H9 (cell line): ENCODE results near the gene SMAP1. TPM values are rescaled to one million over a fixed set of nuclear protein-coding genes. Genes with fewer than 3 reads are reported as not detected.

Experiments used
- DNase-seq: peaks from one replicate; pipeline ENCODE4 v3.0.0-alpha.2; 2017
- H2AFZ ChIP-seq: one replicate; pipeline ENCODE4 v1.6.1; 2013; ENCODE audit warnings: mild to moderate bottlenecking, low read length, control low read depth, moderate library complexity
- H2AK5ac ChIP-seq: 2 replicates; pipeline ENCODE4 v1.6.1; 2013; ENCODE audit warnings: low read length, control low read depth, mixed read lengths; ENCODE audit not compliant: insufficient read length
- H2BK120ac ChIP-seq: one replicate; pipeline ENCODE4 v1.6.1; 2013; ENCODE audit warnings: low read depth, mild to moderate bottlenecking, low read length, control low read depth, inconsistent platforms; ENCODE audit not compliant: poor library complexity, severe bottlenecking
- H2BK12ac ChIP-seq: 2 replicates; pipeline ENCODE4 v1.6.1; 2013; ENCODE audit warnings: low read length, control low read depth, mixed read lengths, low read depth; ENCODE audit not compliant: insufficient read length
- H2BK15ac ChIP-seq: 2 replicates; pipeline ENCODE4 v1.6.1; 2013; ENCODE audit warnings: low read depth, low read length, control low read depth
- H2BK20ac ChIP-seq: one replicate; pipeline ENCODE4 v1.6.1; 2013; ENCODE audit warnings: low read depth, mild to moderate bottlenecking, low read length, control low read depth, inconsistent platforms; ENCODE audit not compliant: poor library complexity, severe bottlenecking
- H2BK5ac ChIP-seq: 2 replicates; pipeline ENCODE4 v1.6.1; 2013; ENCODE audit warnings: low read length, control low read depth, mixed read lengths; ENCODE audit not compliant: insufficient read length
- H3K14ac ChIP-seq: 2 replicates; pipeline ENCODE4 v1.6.1; 2013; ENCODE audit warnings: low read length, control low read depth; ENCODE audit not compliant: insufficient read depth
- H3K18ac ChIP-seq: 2 replicates; pipeline ENCODE4 v1.6.1; 2013; ENCODE audit warnings: low read depth, mild to moderate bottlenecking, mixed read lengths, low read length, control low read depth; ENCODE audit not compliant: insufficient read length
- H3K23ac ChIP-seq: 2 replicates; pipeline ENCODE4 v1.6.1; 2013; ENCODE audit warnings: low read length, control low read depth, mixed read lengths, low read depth; ENCODE audit not compliant: insufficient read length
- H3K23me2 ChIP-seq: 2 replicates; pipeline ENCODE4 v1.6.1; 2013; ENCODE audit warnings: low read depth, mild to moderate bottlenecking, mixed read lengths, low read length, control low read depth; ENCODE audit not compliant: insufficient read length, poor library complexity, severe bottlenecking
- H3K27ac ChIP-seq: 2 replicates; pipeline ENCODE4 v1.5.1; 2013; ENCODE audit warnings: low read length, control low read depth, mixed read lengths, low read depth; ENCODE audit not compliant: insufficient read length
- H3K27me3 ChIP-seq: 2 replicates; pipeline ENCODE4 v1.6.1; 2013; ENCODE audit warnings: low read length, control low read depth, inconsistent platforms; ENCODE audit not compliant: insufficient read depth
- H3K4ac ChIP-seq: 2 replicates; pipeline ENCODE4 v1.6.1; 2013; ENCODE audit warnings: low read depth, mild to moderate bottlenecking, control low read depth, inconsistent platforms, low read length, moderate library complexity
- H3K4me1 ChIP-seq: 2 replicates; pipeline ENCODE4 v1.6.1; 2013; ENCODE audit warnings: low read length, control low read depth, inconsistent platforms; ENCODE audit not compliant: insufficient read depth
- H3K4me2 ChIP-seq: 2 replicates; pipeline ENCODE4 v1.6.1; 2013; ENCODE audit warnings: low read length, control low read depth, mixed read lengths; ENCODE audit not compliant: insufficient read length, insufficient read depth
- H3K56ac ChIP-seq: 2 replicates; pipeline ENCODE4 v1.6.1; 2013; ENCODE audit warnings: low read depth, mild to moderate bottlenecking, mixed read lengths, low read length, control low read depth; ENCODE audit not compliant: insufficient read length
- H3K79me1 ChIP-seq: 2 replicates; pipeline ENCODE4 v1.6.1; 2013; ENCODE audit warnings: low read depth, mild to moderate bottlenecking, moderate library complexity, low read length, control low read depth, inconsistent platforms; ENCODE audit not compliant: insufficient read depth, poor library complexity, severe bottlenecking
- H3K79me2 ChIP-seq: 2 replicates; pipeline ENCODE4 v1.6.1; 2013; ENCODE audit warnings: low read length, control low read depth, inconsistent platforms; ENCODE audit not compliant: insufficient read depth
- H3K9ac ChIP-seq: 2 replicates; pipeline ENCODE4 v1.6.1; 2013; ENCODE audit warnings: low read length, control low read depth, mixed read lengths; ENCODE audit not compliant: insufficient read length; ENCODE audit errors: extremely low read depth
- H3K9me3 ChIP-seq: one replicate; pipeline ENCODE4 v1.6.1; 2013; ENCODE audit warnings: low read depth, low read length, inconsistent platforms; ENCODE audit not compliant: control insufficient read depth
- H3T11ph ChIP-seq: one replicate; pipeline ENCODE4 v1.6.1; 2013; ENCODE audit warnings: mild to moderate bottlenecking, low read length, control low read depth, inconsistent platforms
- H4K20me1 ChIP-seq: one replicate; pipeline ENCODE4 v1.6.1; 2013; ENCODE audit not compliant: control insufficient read depth, insufficient read length, insufficient read depth
- H4K5ac ChIP-seq: 2 replicates; pipeline ENCODE4 v1.6.1; 2013; ENCODE audit warnings: low read depth, mild to moderate bottlenecking, mixed read lengths, low read length, control low read depth; ENCODE audit not compliant: insufficient read length
- H4K8ac ChIP-seq: replicated peaks from 2 replicates; pipeline ENCODE4 v1.6.1; 2013; ENCODE audit warnings: low read length, control low read depth, mixed read lengths, low read depth; ENCODE audit not compliant: insufficient read length
- H4K91ac ChIP-seq: 2 replicates; pipeline ENCODE4 v1.6.1; 2013; ENCODE audit warnings: low read depth, mild to moderate bottlenecking, moderate library complexity, mixed read lengths, low read length, control low read depth; ENCODE audit not compliant: insufficient read length
- H3K27ac Mint-ChIP-seq, 3 experiments: 2 replicates in 2 of 3; 3 replicates in 1 of 3; pipeline ENCODE4 v1.8.0; 2020 to 2021; ENCODE audit warnings: mixed read lengths in 3 of 3, mild to moderate bottlenecking in 1 of 3, moderate library complexity in 1 of 3
- H3K27me3 Mint-ChIP-seq: 2 replicates; pipeline ENCODE4 v1.8.0; 2021; ENCODE audit warnings: low read depth, mild to moderate bottlenecking, moderate library complexity, mixed read lengths
- H3K36me3 Mint-ChIP-seq, 3 experiments: 2 replicates in 2 of 3; 3 replicates in 1 of 3; pipeline ENCODE4 v1.8.0; 2020 to 2021; ENCODE audit warnings: low read depth in 3 of 3, mixed read lengths in 3 of 3; ENCODE audit not compliant: insufficient read depth in 1 of 3
- H3K4me1 Mint-ChIP-seq, 2 experiments: 2 replicates each; pipeline ENCODE4 v1.8.0; 2020; ENCODE audit warnings: mixed read lengths in 2 of 2
- H3K4me3 Mint-ChIP-seq, 2 experiments: 2 replicates in 1 of 2; 3 replicates in 1 of 2; pipeline ENCODE4 v1.8.0; 2020 to 2021; ENCODE audit warnings: mild to moderate bottlenecking in 2 of 2, mixed read lengths in 2 of 2, moderate library complexity in 1 of 2
- H3K9me3 Mint-ChIP-seq, 2 experiments: 2 replicates in 1 of 2; 3 replicates in 1 of 2; pipeline ENCODE4 v1.8.0; 2020; ENCODE audit warnings: mild to moderate bottlenecking in 2 of 2, mixed read lengths in 2 of 2, moderate library complexity in 1 of 2
- CTCF ChIP-seq: fragments of 200-600 bp; sonication (generic); conservative IDR thresholded peaks from 3 replicates; pipeline ENCODE4 v1.8.0; 2021; ENCODE audit warnings: antibody characterized with exemption, mild to moderate bottlenecking
- WGBS: extraction: QIAGEN DNeasy Blood & Tissue Kit; methylation state at CpG from one replicate; pipeline ENCODE4 v1.1.7; 2013; ENCODE audit warnings: missing lambda C conversion rate, low lambda C conversion rate, mixed read lengths; ENCODE audit not compliant: insufficient read length; ENCODE audit errors: extremely low coverage; 5-methylcytosine and 5-hydroxymethylcytosine counted together
- total RNA-seq: library from RNA; stranded (reverse); gene quantifications from 2 replicates; pipeline ENCODE4 v1.2.1, GENCODE V29; 2021

SMAP1 gene
- total RNA-seq, 1 experiment from 2014 or later = 29.3 TPM

GRCh38 chr6:70638468-70638867 lies 29.2 kb upstream of the SMAP1 start:
- no peak overlapping the region for H3K4me2 ChIP-seq
- no peak overlapping the region for H3K4me3 Mint-ChIP-seq
- H3K79me1 ChIP-seq = no peaks in the 10 kb centered on the region
- no peak overlapping the region for H4K91ac ChIP-seq
- H4K5ac ChIP-seq = no peak overlapping the region
- no peak overlapping the region for H3K27ac ChIP-seq
- H3K9ac ChIP-seq = no peak overlapping the region
- no peak overlapping the region for H3K18ac ChIP-seq
- no peaks in the 10 kb centered on the region for H3K79me2 ChIP-seq
- H3K4me1 Mint-ChIP-seq = peaks cover 3 to 7% of the 10 kb centered on the region in 2 experiments; a peak in 2 of 4 replicates
- no peak overlapping the region for H2BK15ac ChIP-seq
- no peak overlapping the region for H3T11ph ChIP-seq
- H2BK120ac ChIP-seq = no peak overlapping the region
- H3K27me3 Mint-ChIP-seq = no peaks in the 10 kb centered on the region
- no peak overlapping the region for H2BK20ac ChIP-seq
- no peak overlapping the region for H3K4ac ChIP-seq
- H3K23me2 ChIP-seq = no peaks in the 10 kb centered on the region
- H3K4me1 ChIP-seq = no peaks in the 10 kb centered on the region
- DNase-seq = no peak
- H3K23ac ChIP-seq = no peak overlapping the region
- no peak overlapping the region for H2AK5ac ChIP-seq
- H4K8ac ChIP-seq = no peak overlapping the region
- no peak for TF ChIP-seq CTCF
- no peaks in the 10 kb centered on the region for H3K9me3 ChIP-seq
- H3K27me3 ChIP-seq = no peaks in the 10 kb centered on the region
- no peak overlapping the region for H3K56ac ChIP-seq
- no peak overlapping the region for H3K27ac Mint-ChIP-seq
- no peak overlapping the region for H2BK5ac ChIP-seq
- no peak overlapping the region for H2AFZ ChIP-seq
- H2BK12ac ChIP-seq = no peak overlapping the region
- no peaks in the 10 kb centered on the region for H3K36me3 Mint-ChIP-seq
- H3K9me3 Mint-ChIP-seq = no peaks in the 10 kb centered on the region
- H4K20me1 ChIP-seq = no peaks in the 10 kb centered on the region
- H3K14ac ChIP-seq = no peak overlapping the region
- WGBS = no CpG with 5 or more reads among the region's 1 CpG
